ENCODE data around the gene NLRC3. TPM values are rescaled to one million over a fixed set of nuclear protein-coding genes. Genes with fewer than 3 reads are reported as not detected.

Gene NLRC3
- total RNA-seq, 1 donor from 2014 or later = not detected

- no peak overlapping the region for H3K4me3 Mint-ChIP-seq (ENCODE audit: unreplicated experiment)
- no peaks in the 10 kb centered on the region for H3K27me3 Mint-ChIP-seq (ENCODE audit: unreplicated experiment)
- no peak for DNase-seq (ENCODE audit: extremely low spot score, unreplicated experiment)
- H3K4me1 Mint-ChIP-seq (ENCODE audit: unreplicated experiment) = peaks cover 6% of the 10 kb centered on the region
- no peak for TF ChIP-seq CTCF (IDR thresholded peaks at IDR 0.05)
- H3K36me3 Mint-ChIP-seq (ENCODE audit: unreplicated experiment) = peaks cover 2% of the 10 kb centered on the region
- H3K27ac Mint-ChIP-seq (ENCODE audit: unreplicated experiment) = no peak overlapping the region
- no peaks in the 10 kb centered on the region for H3K9me3 Mint-ChIP-seq (ENCODE audit: unreplicated experiment)
Observed at GRCh38 chr16:3582276-3583165, 5.3 kb upstream of the NLRC3 start.

GRCh38 chr16:3581392-3581791, 4.2 kb upstream of the NLRC3 start:
- H3K9me3 Mint-ChIP-seq (ENCODE audit: unreplicated experiment) = no peaks in the 10 kb centered on the region
- H3K36me3 Mint-ChIP-seq (ENCODE audit: unreplicated experiment) = peaks cover 2% of the 10 kb centered on the region
- peaks cover 6% of the 10 kb centered on the region for H3K4me1 Mint-ChIP-seq (ENCODE audit: unreplicated experiment)
- H3K27ac Mint-ChIP-seq (ENCODE audit: unreplicated experiment) = no peak overlapping the region
- H3K4me3 Mint-ChIP-seq (ENCODE audit: unreplicated experiment) = no peak overlapping the region
- no peak for TF ChIP-seq CTCF (IDR thresholded peaks at IDR 0.05)
- DNase-seq (ENCODE audit: extremely low spot score, unreplicated experiment) = no peak
- no peaks in the 10 kb centered on the region for H3K27me3 Mint-ChIP-seq (ENCODE audit: unreplicated experiment)

- H3K4me1 Mint-ChIP-seq (ENCODE audit: unreplicated experiment) = peaks cover 6% of the 10 kb centered on the region
- no peaks in the 10 kb centered on the region for H3K9me3 Mint-ChIP-seq (ENCODE audit: unreplicated experiment)
- H3K4me3 Mint-ChIP-seq (ENCODE audit: unreplicated experiment) = no peak overlapping the region
- H3K36me3 Mint-ChIP-seq (ENCODE audit: unreplicated experiment) = peaks cover 2% of the 10 kb centered on the region
- no peak for TF ChIP-seq CTCF (IDR thresholded peaks at IDR 0.05)
- DNase-seq (ENCODE audit: extremely low spot score, unreplicated experiment) = no peak
- no peaks in the 10 kb centered on the region for H3K27me3 Mint-ChIP-seq (ENCODE audit: unreplicated experiment)
- no peak overlapping the region for H3K27ac Mint-ChIP-seq (ENCODE audit: unreplicated experiment)
Observed at GRCh38 chr16:3580686-3581085, 3.5 kb upstream of the NLRC3 start.

- H3K4me1 Mint-ChIP-seq (ENCODE audit: unreplicated experiment) = peaks cover 6% of the 10 kb centered on the region
- TF ChIP-seq CTCF (IDR thresholded peaks at IDR 0.05) = no peak
- H3K27me3 Mint-ChIP-seq (ENCODE audit: unreplicated experiment) = no peaks in the 10 kb centered on the region
- DNase-seq (ENCODE audit: extremely low spot score, unreplicated experiment) = no peak
- H3K36me3 Mint-ChIP-seq (ENCODE audit: unreplicated experiment) = peaks cover 2% of the 10 kb centered on the region
- no peak overlapping the region for H3K4me3 Mint-ChIP-seq (ENCODE audit: unreplicated experiment)
- H3K9me3 Mint-ChIP-seq (ENCODE audit: unreplicated experiment) = no peaks in the 10 kb centered on the region
- no peak overlapping the region for H3K27ac Mint-ChIP-seq (ENCODE audit: unreplicated experiment)
Observed at GRCh38 chr16:3580251-3580651, 3.0 kb upstream of the NLRC3 start.

GRCh38 chr16:3579776-3580175, 2.6 kb upstream of the NLRC3 start:
- Mint-ChIP-seq H3K27ac (ENCODE audit: unreplicated experiment) (no peak overlapping the region), H3K9me3 (ENCODE audit: unreplicated experiment) (no peaks in the 10 kb centered on the region), H3K4me1 (ENCODE audit: unreplicated experiment) (peaks cover 6% of the 10 kb centered on the region), H3K4me3 (ENCODE audit: unreplicated experiment) (no peak overlapping the region), H3K36me3 (ENCODE audit: unreplicated experiment) (peaks cover 2% of the 10 kb centered on the region), H3K27me3 (ENCODE audit: unreplicated experiment) (no peaks in the 10 kb centered on the region)
- DNase-seq (ENCODE audit: extremely low spot score, unreplicated experiment) = no peak
- TF ChIP-seq CTCF (IDR thresholded peaks at IDR 0.05) = no peak
